ENCODE measurements around the gene KIF21B.

KIF21B gene

GRCh38 chr1:201039876-201040275 lies 16.4 kb upstream of the KIF21B start:
- no peaks in the 10 kb centered on the region for H4K20me1 ChIP-seq (ENCODE audit: insufficient read depth)
- no peak overlapping the region for H3K4me3 ChIP-seq (IDR thresholded peaks at IDR 0.05; ENCODE audit: insufficient read depth, low read depth, low read length)
- H3K27ac ChIP-seq, result no peak overlapping the region
- no peak for TF ChIP-seq CTCF (conservative IDR thresholded peaks at IDR 0.05; ENCODE audit: low read depth, low read length)
- H3K36me3 ChIP-seq (ENCODE audit: insufficient read depth), result no peaks in the 10 kb centered on the region
- no peaks in the 10 kb centered on the region for H3K79me2 ChIP-seq (ENCODE audit: insufficient read depth, low read depth)
- no peaks in the 10 kb centered on the region for H3K27me3 ChIP-seq (ENCODE audit: insufficient read depth, low read depth)
- no peak overlapping the region for H2AFZ ChIP-seq (ENCODE audit: low read depth)
- H3K9ac ChIP-seq, result no peak overlapping the region
- no peak overlapping the region for H3K4me2 ChIP-seq
- H3K4me1 ChIP-seq (ENCODE audit: low read depth, poor library complexity, severe bottlenecking), result peaks cover 4% of the 10 kb centered on the region

- Histone ChIP-seq H3K27ac (no peak overlapping the region), H3K4me3 (IDR thresholded peaks at IDR 0.05; ENCODE audit: insufficient read depth, low read depth, low read length) (no peak overlapping the region), H3K79me2 (ENCODE audit: insufficient read depth, low read depth) (no peaks in the 10 kb centered on the region), H2AFZ (ENCODE audit: low read depth) (no peak overlapping the region), H3K4me2 (no peak overlapping the region), H3K9ac (no peak overlapping the region), H3K36me3 (ENCODE audit: insufficient read depth) (no peaks in the 10 kb centered on the region), H3K27me3 (ENCODE audit: insufficient read depth, low read depth) (no peaks in the 10 kb centered on the region), H4K20me1 (ENCODE audit: insufficient read depth) (no peaks in the 10 kb centered on the region), H3K4me1 (ENCODE audit: low read depth, poor library complexity, severe bottlenecking) (peaks cover 4% of the 10 kb centered on the region)
- TF ChIP-seq CTCF (conservative IDR thresholded peaks at IDR 0.05; ENCODE audit: low read depth, low read length), result no peak
These were observed 15.9 kb upstream of the KIF21B start for GRCh38 chr1:201039418-201039817.

- Histone ChIP-seq H4K20me1 (ENCODE audit: insufficient read depth) (no peaks in the 10 kb centered on the region), H3K4me2 (no peak overlapping the region), H3K27me3 (ENCODE audit: insufficient read depth, low read depth) (no peaks in the 10 kb centered on the region), H3K4me3 (IDR thresholded peaks at IDR 0.05; ENCODE audit: insufficient read depth, low read depth, low read length) (no peak overlapping the region), H3K79me2 (ENCODE audit: insufficient read depth, low read depth) (no peaks in the 10 kb centered on the region), H3K4me1 (ENCODE audit: low read depth, poor library complexity, severe bottlenecking) (peaks cover 4% of the 10 kb centered on the region), H3K9ac (no peak overlapping the region), H2AFZ (ENCODE audit: low read depth) (no peak overlapping the region), H3K27ac (no peak overlapping the region), H3K36me3 (ENCODE audit: insufficient read depth) (no peaks in the 10 kb centered on the region)
- no peak for TF ChIP-seq CTCF (conservative IDR thresholded peaks at IDR 0.05; ENCODE audit: low read depth, low read length)
These were observed 14.8 kb upstream of the KIF21B start for GRCh38 chr1:201038186-201038876.

- Histone ChIP-seq H3K27me3 (ENCODE audit: insufficient read depth, low read depth) (no peaks in the 10 kb centered on the region), H3K4me1 (ENCODE audit: low read depth, poor library complexity, severe bottlenecking) (no peaks in the 10 kb centered on the region), H3K4me3 (IDR thresholded peaks at IDR 0.05; ENCODE audit: insufficient read depth, low read depth, low read length) (no peak overlapping the region), H3K79me2 (ENCODE audit: insufficient read depth, low read depth) (no peaks in the 10 kb centered on the region), H3K4me2 (no peak overlapping the region), H3K9ac (no peak overlapping the region), H4K20me1 (ENCODE audit: insufficient read depth) (no peaks in the 10 kb centered on the region), H2AFZ (ENCODE audit: low read depth) (no peak overlapping the region), H3K36me3 (ENCODE audit: insufficient read depth) (no peaks in the 10 kb centered on the region), H3K27ac (no peak overlapping the region)
- no peak for TF ChIP-seq CTCF (conservative IDR thresholded peaks at IDR 0.05; ENCODE audit: low read depth, low read length)
These were observed 12.8 kb upstream of the KIF21B start for GRCh38 chr1:201036188-201036842.
